Mononuclear cell (primary cell): Measurements from ENCODE around the gene HSPD1. TPM values are rescaled to one million over a fixed set of nuclear protein-coding genes. Genes with fewer than 3 reads are reported as not detected.
"Not testable (repeated sequence)": the region's sequence is repeated elsewhere in the genome, so short reads cannot be mapped to it uniquely, and the experiment has no call there.

Experiments used
- H3K27me3 ChIP-seq: 2 replicates; pipeline ENCODE4 v1.6.0; 2011; ENCODE audit warnings: low read length, control low read depth; ENCODE audit not compliant: insufficient read depth
- H3K4me1 ChIP-seq: 2 replicates; pipeline ENCODE4 v1.5.1; 2011; ENCODE audit warnings: mild to moderate bottlenecking, low read length, control low read depth; ENCODE audit not compliant: insufficient read depth
- H3K4me3 ChIP-seq: 2 replicates; pipeline ENCODE4 v1.5.1; 2011; ENCODE audit warnings: mild to moderate bottlenecking, low read length, moderate library complexity
- H3K9me3 ChIP-seq: 2 replicates; pipeline ENCODE4 v1.5.1; 2011; ENCODE audit warnings: low read depth, mild to moderate bottlenecking, control low read depth, low read length
- total RNA-seq: library from RNA; depleted of rRNA; stranded (reverse); fragments of >200 nt; gene quantifications from one replicate; pipeline ENCODE4 v1.2.3, GENCODE V29; 2012

The HSPD1 gene
- total RNA-seq, 1 donor: 90.6 TPM

GRCh38 chr2:197502685-197503084, 3.0 kb upstream of the HSPD1 start:
- Histone ChIP-seq H3K9me3 (no peaks in the 10 kb centered on the region), H3K27me3 (no peaks in the 10 kb centered on the region), H3K4me1 (peaks cover 29% of the 10 kb centered on the region), H3K4me3 (no peak overlapping the region)

DNA sequence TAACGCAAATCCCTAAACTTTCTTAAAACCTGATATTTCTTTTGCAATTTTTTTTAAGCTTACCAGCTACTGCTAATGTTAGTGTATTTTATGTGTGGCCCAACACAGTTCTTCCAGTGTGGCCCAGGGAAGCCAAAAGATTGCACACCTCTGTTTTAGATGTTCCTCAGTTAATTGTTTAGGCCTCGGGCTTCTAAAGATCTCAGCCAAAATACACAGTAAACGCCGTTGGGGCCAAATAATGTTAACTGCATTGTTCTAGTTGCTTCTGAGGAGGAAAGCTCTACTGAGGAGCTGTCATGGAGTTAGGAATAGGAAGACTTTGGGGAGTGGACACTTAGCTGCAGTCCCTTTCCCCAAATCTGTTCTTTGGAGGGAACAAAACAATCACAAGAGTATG, 2.6 kb upstream of the HSPD1 start:
- H3K4me3 ChIP-seq: no peak overlapping the region
- H3K27me3 ChIP-seq: no peaks in the 10 kb centered on the region
- no peaks in the 10 kb centered on the region for H3K9me3 ChIP-seq
- peaks cover 31% of the 10 kb centered on the region for H3K4me1 ChIP-seq

DNA sequence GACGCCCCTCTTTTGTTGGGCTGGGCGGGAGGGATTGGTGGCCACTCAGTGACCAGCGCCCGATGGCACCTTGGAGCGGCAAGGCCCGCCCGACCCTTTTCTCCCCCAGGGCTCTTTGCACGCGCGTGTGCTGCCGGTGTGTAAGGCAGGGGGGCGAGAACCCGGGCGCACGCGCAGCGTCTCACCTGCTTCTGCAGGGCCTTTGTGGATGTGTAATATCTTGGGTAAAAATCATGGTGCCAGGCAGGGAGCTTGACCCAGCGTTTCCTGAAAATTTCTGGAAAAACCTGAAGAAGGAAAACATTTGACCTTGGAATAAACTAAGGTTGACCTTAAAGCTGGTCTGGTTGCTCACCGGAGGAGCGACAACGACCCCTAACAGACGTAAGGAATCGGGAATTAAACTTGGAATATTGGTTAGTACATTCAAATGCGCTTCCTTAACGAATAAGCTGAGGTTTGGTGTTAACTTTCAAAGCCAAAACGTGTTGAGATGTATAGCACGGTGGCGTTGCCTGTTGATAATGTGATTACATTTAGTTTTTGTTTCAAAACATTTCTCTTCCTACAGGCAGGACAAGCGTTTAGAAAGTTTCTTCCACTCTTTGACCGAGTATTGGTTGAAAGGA, 977 bp upstream of the HSPD1 start:
- Histone ChIP-seq H3K4me1 (peaks cover 39% of the 10 kb centered on the region), H3K4me3 (peak overlapping the region; percentile 71)

DNA sequence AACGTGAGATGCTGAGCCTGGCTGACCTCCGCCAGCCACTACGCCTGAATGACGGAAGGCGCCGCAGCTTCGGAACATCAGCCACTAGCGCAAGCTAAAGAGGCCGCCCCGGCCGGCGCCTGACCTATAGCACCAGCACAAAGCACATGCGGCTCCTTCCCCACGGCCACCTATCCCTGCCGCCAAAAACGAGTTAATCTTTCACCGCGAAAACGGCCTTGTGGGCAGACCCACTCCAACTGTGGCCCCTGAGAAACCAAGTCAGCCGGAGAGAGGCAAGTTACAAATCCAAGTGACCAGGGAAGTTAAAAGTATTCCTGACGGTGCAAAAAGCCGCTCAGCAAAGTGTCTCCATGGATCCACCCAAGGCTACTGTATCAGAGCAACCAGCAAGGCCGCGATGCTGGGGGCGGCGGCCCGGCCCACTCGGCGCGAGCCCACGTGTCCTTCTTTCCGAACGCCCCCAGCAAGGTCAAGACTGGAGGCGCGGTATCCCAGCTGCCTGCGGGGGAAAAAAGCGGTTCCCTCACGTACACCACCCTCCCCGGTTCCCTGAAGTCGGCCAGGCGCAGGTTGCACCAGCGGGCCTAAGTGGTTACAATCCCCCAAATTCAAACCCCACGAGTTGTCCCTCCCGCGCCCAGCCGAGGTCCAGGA, 575 bp downstream of the HSPD1 start:
- peaks cover 39% of the 10 kb centered on the region for H3K4me1 ChIP-seq
- peak overlapping the region; percentile 71 for H3K4me3 ChIP-seq
- H3K27me3 ChIP-seq: no peaks in the 10 kb centered on the region
- H3K9me3 ChIP-seq: no peaks in the 10 kb centered on the region

More for the DNA sequence above, 977 bp upstream of the HSPD1 start:
- H3K27me3 ChIP-seq: no peaks in the 10 kb centered on the region
- H3K9me3 ChIP-seq: no peaks in the 10 kb centered on the region

DNA sequence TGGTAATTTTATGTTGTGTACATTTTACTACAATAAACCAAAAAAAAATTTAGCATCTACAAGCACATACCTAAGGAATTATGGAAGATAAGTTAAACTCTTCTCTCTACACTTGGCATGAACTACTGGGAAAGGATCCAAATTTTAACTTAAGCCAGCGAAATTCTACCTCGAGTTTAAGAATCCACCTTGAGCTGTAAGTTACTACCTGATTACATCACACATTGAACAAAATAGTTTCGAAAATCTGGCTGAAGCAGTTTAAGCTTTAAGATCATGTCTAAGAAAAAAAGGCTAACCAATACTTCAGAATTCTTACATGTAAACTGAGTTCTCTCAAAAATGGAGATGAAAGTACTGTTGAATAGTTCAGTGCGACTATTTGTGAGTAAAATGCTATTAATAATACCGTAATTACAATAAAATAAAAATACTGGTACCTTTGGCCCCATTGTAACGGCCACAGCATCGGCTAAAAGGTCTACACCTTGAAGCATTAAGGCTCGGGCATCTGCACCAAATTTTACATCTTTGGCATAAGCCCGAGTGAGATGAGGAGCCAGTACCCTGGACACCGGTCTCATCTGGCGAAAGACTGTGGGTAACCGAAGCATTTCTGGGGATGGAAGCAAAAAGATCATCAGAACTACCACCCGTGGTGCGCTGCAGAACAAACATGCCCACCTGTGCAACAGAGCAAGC, 1.3 kb downstream of the HSPD1 start:
- Histone ChIP-seq H3K9me3 (no peaks in the 10 kb centered on the region), H3K4me1 (peaks cover 39% of the 10 kb centered on the region), H3K4me3 (peak overlapping the region; percentile 71), H3K27me3 (no peaks in the 10 kb centered on the region)

- Histone ChIP-seq H3K9me3 (no peaks in the 10 kb centered on the region), H3K4me3 (no peak overlapping the region), H3K4me1 (peaks cover 38% of the 10 kb centered on the region), H3K27me3 (no peaks in the 10 kb centered on the region)
These were observed 2.3 kb downstream of the HSPD1 start for GRCh38 chr2:197497326-197497725.

GRCh38 chr2:197496695-197497094, 2.9 kb downstream of the HSPD1 start:
- Histone ChIP-seq H3K4me1 (peaks cover 32% of the 10 kb centered on the region), H3K9me3 (no peaks in the 10 kb centered on the region), H3K4me3 (no peak overlapping the region), H3K27me3 (no peaks in the 10 kb centered on the region)

- Histone ChIP-seq H3K9me3 (no peaks in the 10 kb centered on the region), H3K27me3 (no peaks in the 10 kb centered on the region), H3K4me3 (no peak overlapping the region), H3K4me1 (peaks cover 24% of the 10 kb centered on the region)
These were observed 4.1 kb downstream of the HSPD1 start for GRCh38 chr2:197495433-197496134.

DNA sequence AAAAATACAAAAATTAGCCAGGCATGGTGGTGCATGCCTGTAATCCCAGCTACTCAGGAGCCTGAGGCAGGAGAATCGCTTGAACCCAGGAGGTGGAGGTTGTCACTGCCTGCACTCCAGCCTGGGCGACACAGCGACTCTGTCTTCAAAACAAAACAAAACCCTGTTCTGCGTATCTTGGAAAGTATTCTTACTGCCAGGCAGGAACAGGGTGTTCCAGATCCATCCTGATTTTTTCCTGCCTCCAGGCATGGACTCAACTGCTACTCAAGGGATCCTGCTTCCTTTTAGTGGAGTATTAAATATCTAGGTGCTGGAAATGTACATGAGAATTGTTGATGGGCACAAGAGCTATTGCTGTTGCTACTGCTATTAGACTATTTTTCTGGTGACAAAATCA, 12.3 kb downstream of the HSPD1 start:
- Histone ChIP-seq H3K9me3 (no peaks in the 10 kb centered on the region), H3K27me3 (no peaks in the 10 kb centered on the region), H3K4me3 (no peak overlapping the region), H3K4me1 (no peaks in the 10 kb centered on the region)

DNA sequence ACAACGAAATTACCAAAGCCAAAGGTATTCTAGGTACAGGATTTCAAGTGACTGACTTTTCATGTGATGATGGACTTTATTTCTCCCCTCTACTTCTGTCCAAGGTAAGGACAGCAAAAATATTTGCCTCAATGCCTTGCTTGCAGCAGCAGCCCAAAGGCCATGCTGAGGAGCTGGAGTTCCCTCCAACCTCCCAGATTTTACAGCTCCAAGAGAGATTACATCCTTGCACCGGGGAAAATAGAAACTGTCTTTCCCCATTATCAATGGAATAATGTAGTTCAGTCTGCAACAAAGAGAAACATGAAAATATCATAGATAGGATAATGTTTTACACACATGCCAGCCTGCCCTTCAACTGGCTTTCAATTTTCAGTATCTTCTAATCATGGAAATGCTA, 13.5 kb downstream of the HSPD1 start:
- Histone ChIP-seq H3K9me3 (no peaks in the 10 kb centered on the region), H3K27me3 (no peaks in the 10 kb centered on the region), H3K4me3 (no peak overlapping the region), H3K4me1 (no peaks in the 10 kb centered on the region)

- H3K4me3 ChIP-seq, H3K4me1 ChIP-seq, H3K9me3 ChIP-seq, H3K27me3 ChIP-seq: not testable (repeated sequence)
These were observed 15.4 kb downstream of the HSPD1 start for GRCh38 chr2:197484248-197484647.

- peaks cover 26% of the 10 kb centered on the region for H3K4me1 ChIP-seq
- H3K9me3 ChIP-seq: no peaks in the 10 kb centered on the region
- no peaks in the 10 kb centered on the region for H3K27me3 ChIP-seq
- no peak overlapping the region for H3K4me3 ChIP-seq
These were observed 19.2 kb downstream of the HSPD1 start for GRCh38 chr2:197480165-197481036.

- Histone ChIP-seq H3K27me3 (no peaks in the 10 kb centered on the region), H3K9me3 (no peaks in the 10 kb centered on the region), H3K4me3 (no peak overlapping the region), H3K4me1 (peaks cover 26% of the 10 kb centered on the region)
These were observed 21.8 kb downstream of the HSPD1 start for GRCh38 chr2:197477797-197478196.

DNA sequence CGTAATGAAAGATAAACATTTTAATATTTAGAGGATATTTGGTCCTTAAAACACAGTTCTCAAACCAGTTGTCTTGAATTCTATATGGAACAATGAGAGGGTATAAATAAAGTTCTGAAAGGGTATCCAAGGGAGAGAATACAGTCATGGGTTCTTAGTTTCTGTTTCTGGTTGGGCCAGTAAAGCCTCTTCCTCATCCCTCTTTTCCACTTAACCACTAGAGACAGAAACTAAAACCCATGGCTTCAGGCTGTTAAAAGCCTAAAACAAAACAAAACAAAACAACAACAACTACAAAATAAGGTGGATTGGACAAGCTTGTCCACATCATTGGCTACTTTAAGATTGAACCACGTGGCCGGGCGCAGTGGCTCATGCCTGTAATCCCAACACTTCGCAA, 27.5 kb downstream of the HSPD1 start:
- Histone ChIP-seq H3K27me3 (no peaks in the 10 kb centered on the region), H3K9me3 (no peaks in the 10 kb centered on the region), H3K4me3 (no peak overlapping the region), H3K4me1 (peaks cover 9% of the 10 kb centered on the region)
